KOPT-K1 (cell line): ENCODE measurements around the gene DTNA.
"Not testable (repeated sequence)": the region's sequence is repeated elsewhere in the genome, so short reads cannot be mapped to it uniquely, and the experiment has no call there.

Experiments used
- H3K27ac ChIP-seq: fragments of 200-600 bp; sonication (generic); 2 replicates; pipeline ENCODE4 v1.5.1; 2016; ENCODE audit warnings: antibody characterized with exemption, mild to moderate bottlenecking, low read depth, low read length; ENCODE audit not compliant: poor library complexity, severe bottlenecking
- H3K36me3 ChIP-seq: fragments of 200-600 bp; sonication (generic); 2 replicates; pipeline ENCODE4 v1.5.1; 2017; ENCODE audit warnings: antibody characterized with exemption, mild to moderate bottlenecking, low read length, moderate library complexity; ENCODE audit not compliant: insufficient read depth
- H3K9me3 ChIP-seq: fragments of 200-600 bp; sonication (generic); 2 replicates; pipeline ENCODE4 v1.5.1; 2017; ENCODE audit warnings: antibody characterized with exemption, low read length, mild to moderate bottlenecking; ENCODE audit not compliant: insufficient read depth, poor library complexity, severe bottlenecking

DTNA gene

DNA sequence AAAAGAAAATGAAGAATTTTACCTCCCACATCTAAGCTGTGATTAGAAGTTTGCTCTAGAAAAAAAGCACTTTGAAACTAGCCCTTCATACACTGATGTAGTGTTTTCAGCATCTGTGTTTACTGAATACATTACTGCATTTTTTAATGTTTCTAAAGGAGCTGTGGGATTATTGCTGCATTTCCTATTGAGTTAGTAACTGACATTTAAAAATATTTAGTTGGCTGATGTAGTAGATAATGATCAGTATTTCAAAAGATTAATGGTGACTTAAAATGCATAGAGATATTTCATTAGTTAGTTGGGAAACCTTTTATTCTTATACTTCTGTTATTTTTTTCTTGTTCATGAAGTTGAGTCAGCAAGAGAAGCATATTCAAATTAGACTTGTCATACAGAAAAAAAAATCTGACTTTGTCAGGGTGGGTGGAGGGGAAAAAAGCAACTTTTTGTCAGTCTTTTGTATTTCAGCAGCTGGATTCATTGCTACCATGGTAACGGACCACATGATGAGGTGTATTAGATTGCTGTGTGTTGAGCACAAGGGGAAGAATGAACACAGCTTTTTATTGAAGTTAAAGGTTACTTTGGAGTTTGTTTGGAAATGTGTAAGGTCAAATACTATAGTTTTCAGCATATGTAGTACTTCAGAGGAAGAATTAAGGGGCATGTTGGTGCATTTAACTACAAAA, at the start of gene DTNA:
DTNA (plus strand) TSS at position 549 of the 692 bp plus-strand sequence. CDS start 45,679 bp downstream, outside the sequence.
- Histone ChIP-seq H3K27ac (no peak within 1 kb of the TSS), H3K36me3 (no peaks in the 10 kb centered on the region), H3K9me3 (no peaks in the 10 kb centered on the region)

DNA sequence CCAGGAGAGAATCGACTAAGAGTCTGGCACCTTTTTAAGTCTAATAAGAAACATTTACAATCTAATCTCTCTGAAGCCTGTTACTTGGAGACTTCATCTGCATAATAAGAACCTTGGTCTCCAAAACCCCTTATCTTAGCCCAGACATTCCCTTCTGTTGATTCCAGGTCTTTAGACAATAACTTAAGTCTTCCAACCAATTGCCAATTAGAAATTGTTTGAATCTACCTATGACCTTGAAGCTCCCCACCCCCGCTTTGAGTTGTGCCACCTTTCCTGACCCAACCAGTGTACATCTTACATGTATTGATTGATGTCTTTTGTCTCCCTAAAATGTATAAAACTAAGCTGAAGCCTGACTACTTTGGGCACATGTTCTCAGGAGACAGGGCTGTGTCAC, 49.5 kb upstream of the DTNA start:
- H3K9me3 ChIP-seq = no peaks in the 10 kb centered on the region
- no peaks in the 10 kb centered on the region for H3K36me3 ChIP-seq
- no peak overlapping the region for H3K27ac ChIP-seq

DNA sequence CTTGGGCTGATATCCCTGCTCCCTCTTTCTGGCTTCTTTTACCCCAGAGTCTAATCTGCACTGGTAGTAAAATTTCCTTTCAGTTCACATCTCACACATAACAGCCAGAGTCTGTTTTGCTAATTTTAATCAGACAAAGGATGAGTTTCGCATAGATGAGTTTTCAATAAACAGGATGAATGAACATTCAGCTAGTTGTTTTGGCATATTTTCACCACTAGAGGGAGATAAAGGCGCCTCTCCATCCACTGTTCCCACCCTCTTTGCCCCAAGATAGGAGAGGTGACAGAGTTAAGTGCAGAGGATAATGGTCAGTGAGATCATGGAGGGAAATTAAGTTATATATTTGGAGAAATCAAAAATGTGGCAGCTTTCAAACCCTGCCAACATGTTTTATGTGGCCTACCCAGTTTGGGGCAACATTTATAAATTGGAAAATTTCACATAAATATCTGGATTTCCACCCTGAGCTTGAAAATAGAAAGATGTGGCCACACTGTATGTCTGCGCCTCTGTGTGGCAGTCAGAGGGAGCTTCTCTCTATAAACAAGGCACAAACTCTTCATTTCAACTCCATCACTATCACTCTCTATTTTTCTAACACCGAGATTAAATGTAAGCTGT, 48.5 kb upstream of the DTNA start:
- Histone ChIP-seq H3K27ac (no peak overlapping the region), H3K36me3 (no peaks in the 10 kb centered on the region), H3K9me3 (no peaks in the 10 kb centered on the region)

DNA sequence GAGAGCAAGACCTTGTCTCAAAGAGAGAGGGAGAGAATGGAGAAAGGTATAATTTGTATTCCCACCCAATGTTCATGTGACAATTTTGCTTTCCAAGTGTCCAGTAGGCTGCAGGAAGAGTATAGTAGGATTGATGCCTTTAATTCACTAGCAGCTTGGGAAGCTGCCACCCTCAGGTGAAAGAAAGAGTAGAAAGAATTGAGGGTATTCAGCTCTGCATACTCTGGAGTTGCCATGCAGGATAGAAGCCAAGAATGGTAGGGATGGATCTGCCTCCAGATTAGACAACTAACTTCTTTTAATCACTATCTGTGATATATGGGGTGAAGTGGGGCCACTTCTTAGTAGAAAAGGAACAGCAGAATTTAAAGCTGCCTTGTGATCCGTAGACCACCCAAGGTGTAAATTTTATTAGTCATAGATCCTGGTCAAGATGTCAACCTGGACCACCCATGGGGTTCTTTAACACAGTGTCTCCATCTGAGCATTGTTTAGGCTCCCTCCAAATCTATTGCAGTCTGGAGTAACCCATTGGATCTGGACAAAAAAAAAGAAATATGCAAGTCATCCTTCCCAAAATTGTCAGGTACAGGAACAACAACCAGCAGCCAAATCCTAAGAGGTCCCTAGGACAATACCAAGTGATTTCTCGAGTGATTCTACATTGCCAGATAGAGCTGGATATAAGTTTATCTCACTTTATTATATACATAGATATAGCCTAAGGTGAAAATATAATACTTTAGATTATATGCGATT, 33.1 kb upstream of the DTNA start:
- Histone ChIP-seq H3K9me3 (no peaks in the 10 kb centered on the region), H3K27ac (no peak overlapping the region), H3K36me3 (no peaks in the 10 kb centered on the region)

DNA sequence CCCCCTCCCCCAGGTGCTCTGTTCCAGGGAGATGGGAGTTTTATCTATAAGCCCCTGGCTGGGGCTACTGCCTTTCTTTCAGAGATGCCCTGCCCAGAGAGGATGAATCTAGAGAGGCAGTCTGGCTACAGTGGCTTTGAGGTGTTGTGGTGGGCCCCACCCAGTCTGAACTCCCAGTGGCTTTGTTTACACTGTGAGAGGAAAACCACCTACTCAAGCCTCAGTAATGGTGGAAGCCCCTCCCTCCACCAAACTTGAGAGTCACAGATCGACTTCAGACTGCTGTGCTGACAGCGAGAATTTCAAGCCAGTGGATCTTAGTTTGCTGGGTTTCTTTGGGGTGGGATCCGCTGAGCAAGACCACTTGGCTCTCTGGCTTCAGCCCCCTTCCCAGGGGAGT, 20.3 kb upstream of the DTNA start:
- not testable (repeated sequence) for H3K36me3 ChIP-seq, H3K27ac ChIP-seq, H3K9me3 ChIP-seq

DNA sequence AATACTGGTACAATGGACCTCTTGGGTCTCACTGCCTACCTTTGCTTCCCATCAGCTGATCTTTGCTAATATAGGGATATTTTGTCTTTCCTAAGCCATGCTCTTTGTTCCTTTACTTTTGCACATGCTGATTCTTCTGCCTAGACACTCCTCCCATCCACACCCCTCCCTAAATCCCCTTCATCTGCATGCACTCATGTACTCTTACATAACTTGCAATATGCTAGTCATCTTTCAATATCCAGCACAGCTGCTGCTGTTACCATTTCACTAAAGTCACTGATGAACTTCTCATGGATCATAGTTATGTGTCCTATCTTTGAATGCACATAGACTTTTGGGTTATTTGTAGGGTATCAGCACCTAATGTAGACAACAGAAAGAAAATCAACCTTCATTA, 18.5 kb upstream of the DTNA start:
- Histone ChIP-seq H3K36me3 (no peaks in the 10 kb centered on the region), H3K9me3 (no peaks in the 10 kb centered on the region), H3K27ac (no peak overlapping the region)

DNA sequence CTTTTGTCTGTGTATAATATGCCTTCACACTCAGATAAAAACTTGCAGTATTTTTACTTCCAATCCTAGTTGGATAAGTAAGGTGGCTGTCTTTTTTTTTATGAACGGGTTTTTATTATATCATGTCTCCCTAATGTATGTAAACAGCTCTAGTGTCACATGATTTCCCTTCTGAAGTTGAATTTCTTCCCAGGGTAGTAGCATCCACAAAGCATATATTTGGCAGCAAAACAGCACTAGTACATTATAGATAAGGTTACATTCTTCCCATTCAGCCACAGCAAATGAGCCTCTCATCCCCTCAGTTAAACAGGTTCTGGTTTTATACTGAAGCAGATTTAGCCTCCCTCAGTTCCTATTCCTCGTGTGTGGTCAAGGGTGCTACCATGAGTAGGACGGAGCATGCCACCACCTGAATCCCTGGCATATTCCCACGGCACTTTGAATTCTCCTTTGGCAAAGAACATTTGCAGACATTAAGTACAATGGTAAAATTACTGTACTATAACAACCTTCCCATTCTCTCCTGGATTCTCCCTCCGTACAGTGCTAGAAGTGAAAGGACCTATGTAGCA, 15.4 kb upstream of the DTNA start:
- H3K27ac ChIP-seq = no peak overlapping the region
- no peaks in the 10 kb centered on the region for H3K36me3 ChIP-seq
- no peaks in the 10 kb centered on the region for H3K9me3 ChIP-seq

DNA sequence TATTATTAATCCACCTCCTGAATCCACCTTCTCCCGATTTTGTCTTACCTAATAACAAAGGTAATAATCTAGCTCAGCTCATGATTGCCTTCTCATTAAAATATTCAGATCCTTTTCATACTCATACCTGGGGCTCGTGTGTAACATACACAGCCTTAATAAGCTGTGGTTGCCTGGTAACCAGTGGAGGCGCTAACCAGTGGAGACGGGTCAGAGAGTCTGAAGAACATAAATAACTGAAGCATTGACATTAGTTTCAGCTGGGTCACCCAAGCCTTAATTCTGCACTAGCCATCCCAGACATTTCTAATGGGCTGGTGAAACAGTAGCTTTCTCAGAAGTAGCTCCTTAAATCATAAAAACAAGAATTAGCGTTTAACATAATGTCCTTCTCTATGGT, 14.8 kb upstream of the DTNA start:
- Histone ChIP-seq H3K27ac (no peak overlapping the region), H3K36me3 (no peaks in the 10 kb centered on the region), H3K9me3 (no peaks in the 10 kb centered on the region)

DNA sequence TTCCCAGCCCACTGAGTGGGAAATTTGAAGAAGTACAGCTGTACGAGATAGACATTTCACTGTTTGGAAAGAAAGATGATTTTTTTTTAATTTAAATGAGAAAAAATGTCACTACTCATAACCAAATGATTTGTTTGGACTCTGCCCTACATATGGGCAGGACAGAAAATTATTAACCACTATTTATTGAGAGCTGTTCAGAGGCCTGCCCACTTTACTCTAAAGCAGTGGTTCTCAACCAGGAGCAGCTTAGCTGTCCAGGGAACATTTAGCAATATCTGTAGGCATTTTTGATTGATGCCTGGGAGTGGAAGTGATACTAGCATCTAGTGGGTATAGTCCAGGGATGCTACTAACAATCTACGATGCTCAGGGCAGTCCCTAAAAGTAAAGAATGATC, 13.4 kb upstream of the DTNA start:
- no peak overlapping the region for H3K27ac ChIP-seq
- H3K36me3 ChIP-seq = no peaks in the 10 kb centered on the region
- H3K9me3 ChIP-seq = no peaks in the 10 kb centered on the region

DNA sequence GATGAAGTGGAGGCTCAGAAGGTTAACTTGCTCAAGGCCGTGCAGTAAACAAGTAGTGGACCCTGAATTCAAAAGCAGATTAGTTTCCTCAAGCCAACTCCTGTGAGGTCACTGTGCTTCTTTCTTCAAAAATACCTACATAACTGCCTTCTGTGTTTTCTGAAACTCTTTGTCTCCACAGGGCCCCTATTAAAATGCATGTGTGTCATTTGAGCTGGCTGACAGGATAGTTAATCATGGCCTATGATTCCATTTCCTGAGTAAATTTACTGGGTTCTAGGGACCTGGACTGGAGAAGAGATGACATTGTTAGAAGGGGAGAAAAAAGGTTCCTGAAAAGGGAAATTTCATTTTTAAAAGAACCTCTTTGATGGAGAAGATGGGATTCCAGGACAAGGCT, 12.9 kb upstream of the DTNA start:
- no peaks in the 10 kb centered on the region for H3K9me3 ChIP-seq
- no peak overlapping the region for H3K27ac ChIP-seq

DNA sequence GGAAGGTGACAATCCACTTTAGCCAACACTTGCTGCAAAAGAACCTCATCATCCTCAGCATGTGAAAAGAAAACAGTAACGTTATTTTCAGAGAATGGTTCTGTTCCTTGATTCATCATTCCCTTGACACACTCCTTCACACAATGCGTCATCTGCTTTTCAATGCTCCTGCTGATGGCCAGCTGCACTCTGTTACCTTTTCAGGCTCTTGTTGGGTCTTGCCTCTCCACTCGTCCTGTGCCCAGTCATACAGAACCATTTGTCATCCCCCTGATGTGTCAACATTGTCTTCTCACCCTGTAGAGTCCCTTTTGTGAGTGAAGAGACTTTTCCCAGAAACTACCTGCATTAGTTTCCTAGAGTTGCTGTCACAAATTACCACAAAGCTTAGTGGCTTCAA, 12.2 kb upstream of the DTNA start:
- Histone ChIP-seq H3K27ac (no peak overlapping the region), H3K36me3 (no peaks in the 10 kb centered on the region), H3K9me3 (no peaks in the 10 kb centered on the region)

More for the DNA sequence above, 12.9 kb upstream of the DTNA start:
- H3K36me3 ChIP-seq = no peaks in the 10 kb centered on the region

DNA sequence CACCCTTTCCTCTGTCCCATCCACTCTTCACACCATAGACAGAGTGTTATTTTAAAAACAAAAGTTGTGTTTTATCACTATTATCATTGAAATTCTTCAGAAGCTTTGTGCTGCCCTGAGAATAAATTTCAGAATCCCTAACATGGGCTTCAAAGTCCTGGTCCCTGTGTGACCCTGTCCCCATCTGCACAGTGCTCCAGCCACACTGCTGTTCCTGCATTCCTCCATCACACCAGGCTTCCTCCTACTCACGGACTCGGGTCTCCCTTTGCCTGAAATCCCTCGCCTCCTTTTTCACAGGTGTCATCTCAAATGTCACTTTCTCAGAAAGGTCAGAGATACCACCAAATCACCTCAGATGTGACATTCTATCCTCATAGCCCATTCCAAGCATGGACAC, 8.2 kb upstream of the DTNA start:
- Histone ChIP-seq H3K9me3 (no peaks in the 10 kb centered on the region), H3K36me3 (no peaks in the 10 kb centered on the region), H3K27ac (no peak overlapping the region)

DNA sequence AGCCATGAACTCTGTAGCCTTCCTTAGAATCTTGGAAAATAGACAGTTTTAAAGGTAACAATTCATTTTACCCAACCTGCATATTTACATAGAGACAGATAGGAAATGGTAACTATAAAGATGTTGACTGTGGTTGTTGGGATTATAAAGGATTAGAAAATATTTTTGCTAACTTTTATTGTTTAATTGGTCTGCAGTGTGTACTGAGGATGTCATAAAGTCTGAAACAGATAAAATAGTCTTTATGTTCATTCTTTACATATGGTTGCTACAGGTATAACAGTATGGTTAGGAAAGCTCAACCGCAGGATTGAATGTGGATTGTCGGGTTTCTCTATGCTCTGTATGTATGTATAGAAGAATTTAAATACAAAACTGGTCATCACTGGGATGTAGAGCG, 7.3 kb upstream of the DTNA start:
- Histone ChIP-seq H3K36me3 (no peaks in the 10 kb centered on the region), H3K27ac (no peak overlapping the region), H3K9me3 (no peaks in the 10 kb centered on the region)

DNA sequence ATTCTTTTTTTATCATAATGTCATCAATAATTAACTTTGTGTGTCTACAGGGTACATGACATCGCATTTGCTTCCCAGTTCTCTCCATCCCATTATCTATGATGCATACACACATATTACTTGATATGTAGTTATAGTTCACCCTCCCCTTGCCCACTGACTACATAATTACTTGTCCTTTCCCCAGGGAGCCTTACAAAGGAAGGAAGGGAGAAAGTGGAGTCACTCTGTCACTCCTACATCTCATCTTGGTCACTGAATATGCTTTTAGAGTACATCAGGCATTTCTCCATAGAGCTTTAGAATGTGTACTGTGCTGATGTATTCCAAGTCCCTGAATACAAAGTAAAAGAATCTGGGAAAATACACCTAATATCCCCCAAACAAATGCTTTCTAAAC, 6.0 kb upstream of the DTNA start:
- Histone ChIP-seq H3K27ac (no peak overlapping the region), H3K9me3 (no peaks in the 10 kb centered on the region), H3K36me3 (no peaks in the 10 kb centered on the region)

DNA sequence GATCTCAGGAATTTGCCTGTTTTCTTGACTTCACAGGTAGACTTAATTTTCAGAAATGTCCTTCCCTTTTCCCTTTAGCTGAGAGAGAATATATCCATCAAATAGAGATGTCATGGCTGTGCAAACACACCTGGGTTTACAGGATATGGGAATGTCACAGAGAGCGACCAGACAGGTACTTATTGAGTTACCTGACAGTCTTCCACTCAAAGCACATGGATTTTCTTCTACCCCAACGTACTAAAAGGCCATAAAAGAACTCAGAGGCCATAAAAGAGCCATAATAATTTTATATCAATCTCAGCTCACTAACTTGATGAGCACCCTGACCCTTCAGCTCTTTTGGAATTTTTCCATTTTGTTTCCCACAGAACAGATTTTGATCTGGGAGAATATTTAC, 5.3 kb upstream of the DTNA start:
- H3K27ac ChIP-seq = no peak overlapping the region
- H3K36me3 ChIP-seq = no peaks in the 10 kb centered on the region

More for the DNA sequence above, 5.3 kb upstream of the DTNA start:
- no peaks in the 10 kb centered on the region for H3K9me3 ChIP-seq
